Stimulated activated CD8-positive, alpha-beta memory T cell treated with anti-CD3 and anti-CD28 coated beads, Interleukin-12 subunit alpha, Interleukin-12 subunit beta, amount 100 ng/mL, for 4 hours (primary cell): ENCODE results near the gene GALNT16.

Experiments used
- DNase-seq: peaks from one replicate; pipeline ENCODE4 v3.0.0-alpha.2; 2020; ENCODE audit warnings: low read depth

GALNT16 gene

DNA sequence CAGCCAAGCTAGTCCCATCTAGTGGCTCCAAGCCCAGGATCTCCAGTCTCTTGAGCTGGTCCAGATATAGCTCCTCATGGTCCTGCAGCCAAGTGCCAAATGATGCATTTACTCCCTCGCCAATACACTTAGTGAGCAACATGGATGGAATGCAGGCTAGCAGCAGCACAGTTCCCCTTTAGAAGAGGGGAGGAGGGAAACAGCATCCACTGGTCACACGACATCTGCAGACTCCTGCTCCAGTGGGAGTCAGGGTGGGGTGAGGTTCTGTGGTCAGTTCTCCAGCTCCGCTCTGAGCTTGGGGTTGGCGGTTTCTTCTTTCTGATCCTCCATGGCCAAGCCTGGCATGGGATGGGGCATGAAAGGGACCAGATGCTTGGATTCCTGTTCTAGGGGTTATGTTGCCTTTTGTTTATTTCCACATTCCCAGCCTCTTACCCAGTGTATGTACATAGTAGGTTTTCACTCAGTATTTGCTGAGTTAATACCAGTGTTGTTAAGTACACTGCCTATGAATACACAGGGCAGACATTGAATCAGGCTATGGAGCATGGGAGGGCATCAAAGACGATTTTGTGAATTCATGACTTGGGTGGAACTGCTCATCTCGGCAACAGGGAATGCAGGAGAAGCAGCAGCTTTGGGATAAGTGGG, 57.3 kb downstream of the GALNT16 start:
- DNase-seq: no peak

DNA sequence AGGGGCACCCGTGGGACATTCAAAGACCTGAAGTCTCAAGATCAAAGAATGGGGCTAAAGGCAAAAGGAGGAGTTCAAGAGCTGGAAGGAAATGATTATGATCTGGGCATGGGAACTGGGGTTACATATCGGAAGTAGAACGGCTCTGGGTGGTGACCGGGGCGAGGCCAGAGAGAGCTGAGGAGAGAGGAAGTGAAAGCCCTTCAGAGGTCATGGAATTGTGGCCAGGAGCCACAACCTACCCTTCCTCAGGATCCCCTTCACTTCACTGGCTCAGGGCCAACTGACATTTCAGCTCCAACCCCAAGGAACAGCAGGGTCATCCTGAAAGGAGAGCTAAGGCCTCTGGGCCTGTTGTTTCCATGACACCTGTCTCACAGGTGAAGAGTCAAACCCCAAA, 57.8 kb downstream of the GALNT16 start:
- no peak for DNase-seq

DNA sequence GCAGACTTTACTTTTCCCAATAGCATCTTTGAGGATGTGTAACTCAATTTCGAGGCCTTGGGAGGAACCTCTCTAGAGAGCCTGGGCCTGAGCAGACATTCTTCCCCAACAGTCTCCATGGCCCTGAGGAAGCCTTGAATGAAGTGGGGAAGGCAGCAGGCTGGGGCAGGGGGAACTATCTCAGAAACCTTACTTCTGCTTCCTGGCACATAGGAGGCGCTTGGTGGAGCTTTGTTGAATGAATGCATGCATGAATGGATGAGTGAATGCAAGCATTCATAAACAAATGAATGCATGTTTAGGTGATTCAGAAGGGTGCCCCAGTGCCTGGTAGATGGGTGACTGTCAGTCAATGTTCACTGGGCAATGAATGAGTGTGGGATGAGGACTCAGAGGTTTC, 58.3 kb downstream of the GALNT16 start:
- no peak for DNase-seq

DNA sequence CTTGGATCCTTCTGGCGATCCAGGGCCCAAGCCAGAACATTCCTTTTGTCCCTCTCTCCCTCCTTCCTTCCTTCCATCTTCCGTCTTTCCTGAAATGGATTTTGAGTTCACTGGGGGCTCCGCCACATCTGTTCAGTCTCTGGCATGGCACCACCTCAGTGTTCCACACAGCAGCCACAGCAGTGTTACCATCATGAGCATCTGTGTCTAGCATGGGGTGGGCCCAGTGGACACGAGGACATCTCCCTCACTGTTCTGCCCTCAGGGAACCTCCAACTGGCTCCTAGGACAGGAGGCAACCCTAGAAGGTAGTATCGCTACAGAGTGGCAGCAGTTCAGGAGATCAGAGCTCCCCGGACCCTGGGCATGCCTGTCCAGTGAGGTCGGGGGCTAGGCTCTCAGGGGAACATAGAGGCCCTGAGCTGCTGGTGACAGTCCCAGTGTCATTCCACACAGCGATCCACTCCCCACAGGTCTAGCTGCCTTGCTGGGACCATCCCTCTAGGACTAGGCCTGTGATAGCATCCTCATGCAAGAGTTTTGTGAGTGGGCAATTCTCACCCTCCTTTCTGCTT, 59.0 kb downstream of the GALNT16 start:
- DNase-seq: no peak

DNA sequence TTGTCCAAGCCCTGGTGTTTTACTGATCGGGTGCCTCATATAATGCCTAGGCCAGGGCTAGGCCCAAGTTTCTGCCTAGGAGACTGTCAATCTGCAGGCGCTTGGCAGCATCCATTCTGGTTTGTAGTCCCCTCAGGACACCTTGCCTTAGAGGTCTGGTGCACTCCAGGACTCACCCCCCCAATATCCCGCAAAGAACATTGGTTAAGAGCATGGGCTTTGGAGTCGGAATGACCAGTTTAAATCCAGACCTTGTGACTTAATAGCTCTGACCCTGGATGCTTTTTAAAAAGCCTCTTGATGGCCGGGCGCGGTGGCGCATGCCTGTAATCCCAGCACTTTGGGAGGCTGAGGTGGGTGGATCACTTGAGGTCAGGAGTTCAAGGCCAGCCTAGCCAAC, 60.0 kb downstream of the GALNT16 start:
- no peak for DNase-seq

DNA sequence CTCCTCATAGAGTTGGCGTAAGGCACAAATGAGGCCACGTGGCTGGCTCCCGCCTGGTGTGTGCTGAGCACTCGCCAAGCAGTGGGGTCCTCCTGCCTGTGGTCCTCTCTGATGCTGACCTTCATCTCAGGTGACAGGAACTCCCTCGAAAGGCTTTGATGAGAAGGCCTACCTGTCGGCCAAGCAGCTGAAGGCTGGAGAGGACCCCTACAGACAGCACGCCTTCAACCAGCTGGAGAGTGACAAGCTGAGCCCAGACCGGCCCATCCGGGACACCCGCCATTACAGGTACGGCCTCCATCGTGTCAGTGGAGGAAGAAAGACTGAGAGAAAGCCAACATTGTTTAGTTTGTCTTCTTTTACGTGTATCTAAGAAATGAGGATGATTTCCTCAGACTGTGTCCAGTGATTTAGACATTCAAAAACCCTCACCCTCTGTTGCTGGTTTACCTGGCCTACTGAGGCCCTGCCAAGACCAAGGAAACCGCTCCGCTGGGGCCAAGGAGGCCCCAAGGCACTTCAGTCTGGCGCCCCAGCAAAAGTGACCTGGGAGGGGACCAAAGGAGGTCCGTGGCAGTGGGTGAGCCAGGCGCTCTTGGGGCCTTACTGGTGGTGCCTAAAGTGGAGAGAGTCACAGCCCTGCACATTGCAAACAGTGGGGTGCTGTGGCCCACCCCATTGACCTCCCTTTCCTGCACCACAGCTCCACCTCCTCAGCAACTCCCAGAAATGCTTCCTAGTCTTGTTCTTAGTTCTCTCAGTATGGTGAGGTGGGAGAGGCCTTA, 60.8 kb downstream of the GALNT16 start:
- no peak for DNase-seq

DNA sequence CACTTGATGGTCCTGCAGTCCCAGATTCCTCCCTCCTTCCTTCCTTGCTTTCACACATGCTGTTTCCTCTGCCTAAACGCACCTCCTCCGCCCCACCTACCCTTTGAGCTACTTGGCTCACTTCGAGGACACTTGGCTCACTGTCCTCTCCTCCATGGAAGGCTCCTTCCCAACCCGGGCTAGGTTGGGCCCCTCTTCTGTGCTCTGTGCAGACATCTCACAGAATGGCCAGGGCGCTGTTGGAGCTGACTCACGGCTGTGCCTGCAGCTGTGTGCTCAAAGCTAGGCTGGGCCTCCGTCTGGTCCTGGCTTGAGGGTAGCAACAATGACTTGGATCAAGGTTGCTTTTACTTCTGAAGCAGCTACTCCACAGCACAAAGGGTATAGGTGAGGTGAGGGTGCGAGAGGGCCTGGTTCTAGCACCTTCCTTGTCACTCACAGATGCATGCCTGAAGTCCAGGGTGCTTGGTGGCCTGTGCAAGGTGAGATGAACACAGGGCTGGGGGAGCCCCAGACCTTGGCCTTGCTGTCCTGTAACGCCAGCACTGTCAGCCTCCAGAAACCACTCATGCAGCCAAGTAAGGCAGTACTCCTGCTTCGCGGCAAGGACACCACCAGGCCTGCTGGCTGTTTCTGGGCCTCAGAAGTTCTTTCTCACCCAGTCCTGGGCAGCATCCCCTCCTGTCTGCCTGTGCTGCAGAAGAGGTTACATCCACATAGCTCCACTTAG, 61.8 kb downstream of the GALNT16 start:
- no peak for DNase-seq

DNA sequence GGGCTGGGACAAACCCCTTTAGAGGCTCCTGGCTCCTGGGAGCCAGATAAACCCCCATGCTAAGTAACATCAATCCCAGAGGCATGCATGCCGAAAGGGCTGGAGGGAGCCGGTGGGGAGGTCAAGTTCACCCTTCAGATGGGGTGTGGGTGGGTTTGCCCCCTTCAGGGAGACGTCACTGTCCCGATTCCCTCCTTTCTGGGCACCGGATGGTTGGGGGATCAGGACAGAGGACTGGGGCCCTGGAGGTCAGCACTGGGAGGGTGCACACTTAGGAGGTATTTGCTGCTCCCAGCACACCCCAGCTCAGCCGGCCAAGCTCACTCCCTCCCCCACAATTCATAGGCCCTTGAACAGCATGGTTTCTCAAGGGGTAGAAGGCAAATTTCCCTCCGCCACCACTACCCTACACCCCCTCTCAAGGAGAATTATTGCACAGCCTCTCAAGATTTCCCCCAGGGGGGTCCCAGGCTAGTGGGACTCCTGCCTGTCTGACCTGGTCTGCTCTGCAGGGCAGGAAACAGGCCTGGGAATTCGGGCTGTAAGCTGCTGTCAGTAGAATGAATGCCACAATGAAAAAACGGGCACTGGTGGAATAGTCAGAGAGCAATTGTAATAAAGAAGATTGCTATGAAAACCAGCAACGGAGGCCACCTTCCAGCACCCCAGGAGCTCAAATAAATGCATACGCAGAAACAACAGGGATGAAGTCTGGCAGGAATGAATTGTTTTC, 63.5 kb downstream of the GALNT16 start:
- DNase-seq: no peak

DNA sequence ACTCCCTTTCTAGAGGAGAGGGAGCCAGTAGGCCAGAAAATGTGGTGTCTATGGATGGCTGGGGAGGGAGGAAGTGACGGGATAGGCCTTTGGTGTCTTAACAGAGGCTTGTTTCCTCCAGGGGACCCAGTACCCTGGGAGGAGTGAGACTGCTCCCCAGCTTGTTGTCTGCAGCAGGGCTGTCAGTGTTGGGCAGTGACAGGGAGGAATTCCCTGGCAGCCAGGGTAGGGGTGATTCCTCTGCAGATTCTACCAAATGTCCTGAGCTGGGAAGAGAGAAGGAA, 64.0 kb downstream of the GALNT16 start:
- DNase-seq: no peak

DNA sequence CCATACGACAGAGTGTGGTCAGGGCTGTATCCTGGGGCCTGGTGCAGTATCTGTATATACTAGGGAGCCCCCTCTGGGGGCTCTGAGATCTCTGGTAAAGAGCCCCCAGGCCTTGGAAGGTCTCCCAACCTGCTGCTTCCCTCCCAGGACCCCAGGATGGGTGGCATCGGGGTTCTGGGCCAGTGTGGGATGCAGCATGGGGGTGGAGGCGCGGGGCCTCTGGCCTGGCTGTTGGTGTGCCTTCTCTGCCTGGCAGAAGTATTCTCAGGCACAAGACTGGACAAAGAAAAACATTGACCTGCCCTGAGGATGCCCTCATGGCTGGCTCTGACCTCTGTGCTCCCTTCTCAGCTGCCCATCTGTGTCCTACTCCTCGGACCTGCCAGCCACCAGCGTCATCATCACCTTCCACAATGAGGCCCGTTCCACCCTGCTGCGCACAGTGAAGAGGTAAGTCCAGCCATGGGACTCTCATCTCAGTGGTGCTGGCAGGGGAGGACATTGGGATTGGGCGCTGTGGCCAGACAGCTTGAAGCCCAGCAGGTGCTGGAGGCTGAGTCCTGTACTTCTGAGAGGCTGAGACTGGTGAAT, 64.5 kb downstream of the GALNT16 start:
- no peak for DNase-seq

DNA sequence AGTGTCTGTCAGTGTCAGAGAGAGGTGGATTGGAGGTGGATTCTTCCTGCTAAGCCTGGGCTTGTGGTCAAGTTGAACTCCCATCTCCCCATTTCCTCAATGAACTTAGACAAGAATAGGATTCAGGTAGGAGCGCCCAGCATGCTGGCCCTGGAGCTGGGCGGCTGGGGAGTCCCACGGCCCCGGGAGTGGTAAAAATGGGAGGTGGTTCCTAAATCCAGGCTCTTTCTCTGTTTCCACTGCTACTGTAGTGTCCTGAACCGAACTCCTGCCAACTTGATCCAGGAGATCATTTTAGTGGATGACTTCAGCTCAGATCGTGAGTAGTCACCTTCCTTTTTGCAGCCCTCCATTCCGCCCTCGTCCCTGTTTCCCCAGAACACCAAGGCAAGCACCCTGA, 65.1 kb downstream of the GALNT16 start:
- DNase-seq: no peak

DNA sequence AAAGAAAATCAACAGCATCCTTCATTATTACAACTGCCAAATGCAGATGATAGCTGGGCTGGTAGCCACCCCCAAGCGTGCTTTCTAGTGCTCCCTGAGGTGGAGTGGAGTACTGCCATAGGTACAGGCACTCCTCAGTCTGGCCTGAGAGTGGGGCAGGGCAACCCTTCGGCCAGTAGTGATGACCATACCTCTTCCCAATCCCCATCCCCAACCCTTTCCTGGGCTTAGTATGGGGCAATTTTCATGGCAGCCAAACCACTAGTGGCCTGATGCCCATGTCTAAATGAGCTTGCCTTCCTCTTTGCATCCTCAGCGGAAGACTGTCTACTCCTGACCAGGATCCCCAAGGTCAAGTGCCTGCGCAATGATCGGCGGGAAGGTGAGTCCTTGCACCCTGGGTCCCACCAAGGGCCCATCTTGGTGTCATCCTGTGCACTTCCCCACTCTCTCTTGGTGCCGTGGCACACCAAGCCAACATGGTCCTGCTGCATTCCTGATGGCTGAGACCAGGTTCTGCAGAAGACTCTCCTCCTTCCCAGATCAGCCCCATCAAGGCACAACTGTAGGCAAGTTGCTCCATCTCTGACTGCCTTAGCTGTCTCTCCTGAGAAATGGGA, 65.8 kb downstream of the GALNT16 start:
- DNase-seq: no peak

DNA sequence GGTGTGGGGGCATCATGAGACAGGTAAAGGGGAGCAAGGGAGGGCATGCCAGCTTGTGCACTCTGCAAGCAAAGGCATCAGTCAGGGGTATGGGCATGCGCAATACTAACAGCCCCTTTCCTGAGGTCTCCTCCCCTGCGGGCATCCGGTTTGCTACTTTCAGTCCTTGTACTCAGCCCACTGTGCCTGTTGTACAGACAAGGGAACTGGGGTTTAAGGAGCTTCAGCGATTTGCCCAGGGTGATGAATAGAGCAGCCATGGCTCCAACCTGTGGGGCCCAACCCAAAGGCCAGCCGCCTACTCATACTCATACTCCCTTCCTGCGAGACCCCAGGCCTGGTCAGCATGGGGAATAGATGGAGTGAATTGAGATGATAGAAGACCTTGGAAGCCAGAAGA, 66.7 kb downstream of the GALNT16 start:
- DNase-seq: no peak

DNA sequence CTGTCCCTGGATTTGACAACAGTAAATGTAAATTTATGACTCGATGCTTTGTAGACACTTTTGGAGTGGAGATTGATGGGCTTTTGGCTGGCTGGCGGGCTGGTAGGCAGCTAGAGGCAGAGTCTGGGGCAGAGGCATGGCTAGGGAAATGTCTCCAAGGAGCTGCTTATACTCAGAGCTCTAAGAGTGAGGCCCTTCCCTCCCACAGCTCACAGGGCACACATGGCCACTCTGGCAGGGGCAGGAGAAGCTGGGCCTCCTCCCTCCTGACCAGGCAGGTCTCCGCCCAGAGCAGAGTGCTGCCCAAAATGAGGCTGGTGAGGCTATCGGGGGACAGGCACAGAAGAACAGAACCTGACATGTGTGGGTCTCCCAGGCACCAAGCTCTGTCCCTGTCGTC, 67.5 kb downstream of the GALNT16 start:
- DNase-seq: no peak

DNA sequence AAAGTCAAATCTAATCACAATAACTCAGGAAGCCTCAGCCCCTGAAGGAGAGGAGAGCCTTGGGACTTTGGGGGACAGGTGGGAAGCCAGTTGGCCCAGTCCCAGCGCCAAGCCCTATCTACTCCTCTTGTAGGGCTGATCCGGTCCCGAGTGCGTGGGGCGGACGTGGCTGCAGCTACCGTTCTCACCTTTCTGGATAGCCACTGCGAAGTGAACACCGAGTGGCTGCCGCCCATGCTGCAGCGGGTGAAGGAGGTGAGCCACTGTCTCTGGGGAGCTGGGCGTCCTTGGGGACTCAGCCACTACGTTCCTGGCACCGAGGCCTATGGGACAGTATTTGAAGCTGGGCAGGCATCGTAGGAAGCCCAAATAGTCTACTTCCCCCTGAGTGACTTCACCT, 68.4 kb downstream of the GALNT16 start:
- no peak for DNase-seq

DNA sequence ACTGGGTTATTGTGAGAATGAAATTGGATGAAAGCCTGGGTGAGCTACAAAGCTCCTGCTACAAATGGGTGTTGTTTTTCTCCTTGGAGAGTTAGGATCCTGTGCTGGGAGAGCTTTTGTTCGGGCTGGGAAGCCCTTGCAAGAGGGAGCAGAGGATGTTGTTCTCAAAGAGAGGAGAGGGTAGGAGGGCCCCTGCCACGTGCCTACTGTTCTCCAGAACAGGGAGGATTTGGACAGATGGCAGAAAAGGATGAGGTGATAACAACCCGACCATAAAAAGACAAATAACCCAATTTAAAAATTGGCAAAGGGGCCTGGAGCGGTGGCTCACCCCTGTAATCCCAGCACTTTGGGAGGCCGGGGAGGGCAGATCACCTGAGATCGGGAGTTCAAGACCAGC, 68.8 kb downstream of the GALNT16 start:
- no peak for DNase-seq

DNA sequence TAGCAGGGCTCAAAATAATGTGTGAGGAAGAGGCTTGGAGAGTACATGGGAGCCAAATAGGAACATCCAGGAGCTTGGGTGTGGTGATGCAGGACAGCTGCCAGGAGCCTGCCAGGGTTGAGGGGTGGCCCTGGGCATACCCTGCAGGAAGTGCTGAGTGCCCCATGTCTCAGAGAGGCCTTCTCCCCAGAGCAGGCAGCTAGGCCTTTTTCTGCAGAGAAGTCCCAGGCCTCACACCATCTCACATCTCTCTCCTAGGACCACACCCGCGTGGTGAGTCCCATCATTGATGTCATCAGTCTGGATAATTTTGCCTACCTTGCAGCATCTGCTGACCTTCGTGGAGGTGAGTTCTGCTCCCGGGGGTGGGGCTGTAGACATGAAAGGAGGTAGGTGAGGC, 71.2 kb downstream of the GALNT16 start:
- DNase-seq: no peak

DNA sequence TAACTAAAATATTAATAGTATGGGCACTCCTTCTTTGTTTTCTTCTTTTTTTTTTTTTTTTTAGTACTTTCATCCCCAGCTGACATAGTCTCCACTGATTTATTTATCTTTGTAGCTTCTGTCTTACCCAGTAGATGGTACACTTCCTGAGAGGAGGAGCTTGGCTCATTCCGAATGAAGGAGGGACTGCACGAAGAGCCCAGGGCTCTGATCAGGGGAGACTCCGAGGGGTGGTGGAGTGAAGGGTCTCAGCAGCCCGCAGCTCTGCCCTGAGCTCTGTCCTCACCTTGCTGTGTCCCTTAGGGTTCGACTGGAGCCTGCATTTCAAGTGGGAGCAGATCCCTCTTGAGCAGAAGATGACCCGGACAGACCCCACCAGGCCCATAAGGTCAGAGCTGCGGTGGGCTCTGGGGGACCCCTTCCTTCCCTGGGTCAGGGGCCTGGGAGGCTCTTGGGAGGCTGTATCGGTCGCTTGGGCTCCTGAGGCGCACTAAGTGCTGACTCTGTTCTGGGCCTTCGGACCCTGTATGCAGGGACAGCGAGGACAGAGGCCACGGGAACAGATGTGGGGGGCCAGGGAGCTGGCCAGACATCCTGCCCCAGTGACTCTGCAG, 72.9 kb downstream of the GALNT16 start:
- no peak for DNase-seq

DNA sequence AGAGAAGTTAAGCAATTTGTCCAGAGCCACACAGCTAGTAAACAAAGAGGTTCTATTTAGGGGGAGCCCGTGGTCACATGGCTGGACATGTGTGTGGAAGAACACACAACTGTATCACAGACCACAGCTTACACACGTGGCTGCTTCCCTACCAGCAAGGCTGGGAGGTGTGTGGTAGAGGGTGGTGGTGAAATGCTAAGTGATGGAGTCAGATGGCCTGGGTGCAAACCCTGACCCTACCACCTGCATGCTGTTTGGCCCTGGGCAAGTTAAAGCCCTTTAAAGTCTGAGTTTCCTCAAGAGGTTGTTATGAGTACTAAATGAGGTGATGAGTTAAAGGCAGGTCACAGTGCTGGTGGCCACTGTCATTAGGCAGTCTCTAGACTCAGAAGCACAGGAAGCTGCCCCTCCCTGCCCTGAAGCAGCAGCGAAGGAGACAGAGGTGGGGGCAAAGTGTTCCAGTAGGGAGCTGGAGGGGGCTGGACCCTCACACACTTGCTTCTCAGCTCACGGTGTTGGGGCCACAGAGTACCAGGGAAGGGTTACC, 73.9 kb downstream of the GALNT16 start:
- DNase-seq: no peak

DNA sequence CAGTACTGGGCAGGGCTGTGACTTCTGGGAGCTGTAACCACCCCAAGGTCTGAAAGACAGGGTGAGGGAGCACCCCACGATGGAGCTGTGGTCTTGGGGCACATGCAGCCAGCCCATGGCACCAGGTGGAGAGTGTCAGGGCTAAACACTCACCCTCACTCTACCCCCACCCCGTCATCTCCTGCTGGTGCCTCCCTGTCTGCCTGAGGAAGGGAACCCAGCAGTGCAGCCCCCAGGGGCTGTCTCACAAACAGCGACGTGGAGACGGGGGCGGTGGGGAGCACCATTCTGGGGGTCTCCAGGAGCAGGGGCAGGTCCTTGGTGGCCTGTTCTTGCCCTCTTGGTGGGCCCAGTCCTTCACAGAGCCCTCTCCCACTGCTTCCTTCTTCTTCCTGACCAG, 74.6 kb downstream of the GALNT16 start:
- DNase-seq: no peak

DNA sequence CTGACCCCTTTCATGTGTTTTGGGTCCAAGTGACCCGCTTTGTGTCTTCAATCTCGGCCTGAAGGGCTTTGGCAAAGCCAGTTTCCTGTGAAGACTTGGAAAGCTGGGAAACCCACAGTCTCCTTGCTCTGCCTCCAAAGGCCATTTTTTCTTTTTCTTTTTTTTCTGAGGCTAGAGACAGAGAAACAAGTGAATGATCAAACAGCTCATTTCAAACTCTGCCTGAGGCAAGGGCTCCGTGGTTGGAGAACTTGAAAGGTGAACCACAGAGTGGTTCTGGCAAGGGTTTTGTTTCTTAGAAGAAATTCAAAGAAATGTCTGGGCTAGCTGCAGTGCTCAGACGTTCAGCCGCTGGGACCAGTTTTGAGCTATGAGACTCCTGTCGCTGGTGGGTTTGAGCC, 75.4 kb downstream of the GALNT16 start:
- DNase-seq: no peak
